DMS153 (cell line): ENCODE measurements around the gene LHFPL6.
A peak's percentile ranks its signal among the peaks of the same experiment; 100 is the strongest.

Source experiments
- DNase-seq: peaks from one replicate; lab custom pipeline; 2025; lab: John Stamatoyannopoulos, UW

Gene LHFPL6

GRCh38 chr13:39379667-39380655 lies 223.0 kb downstream of the LHFPL6 start:
- DNase-seq: no peak

GRCh38 chr13:39379118-39379517 lies 223.9 kb downstream of the LHFPL6 start:
- no peak for DNase-seq

GRCh38 chr13:39378306-39378705 lies 224.7 kb downstream of the LHFPL6 start:
- DNase-seq: no peak

- DNase-seq: no peak
These were observed 225.3 kb downstream of the LHFPL6 start for GRCh38 chr13:39377699-39378098.

- no peak for DNase-seq
These were observed 226.9 kb downstream of the LHFPL6 start for GRCh38 chr13:39376076-39376475.

GRCh38 chr13:39375601-39376000 lies 227.4 kb downstream of the LHFPL6 start:
- DNase-seq: no peak

- no peak for DNase-seq
These were observed 228.2 kb downstream of the LHFPL6 start for GRCh38 chr13:39374741-39375189.

- no peak for DNase-seq
These were observed 229.8 kb downstream of the LHFPL6 start for GRCh38 chr13:39373145-39373544.

- no peak for DNase-seq
These were observed 231.3 kb downstream of the LHFPL6 start for GRCh38 chr13:39371706-39372105.

- no peak for DNase-seq
These were observed 232.4 kb downstream of the LHFPL6 start for GRCh38 chr13:39370554-39370953.

GRCh38 chr13:39370048-39370447 lies 232.9 kb downstream of the LHFPL6 start:
- no peak for DNase-seq

- DNase-seq: no peak
These were observed 233.7 kb downstream of the LHFPL6 start for GRCh38 chr13:39369161-39369890.

- DNase-seq: no peak
These were observed 237.1 kb downstream of the LHFPL6 start for GRCh38 chr13:39365879-39366278.

GRCh38 chr13:39364947-39365468 lies 238.0 kb downstream of the LHFPL6 start:
- peak; percentile 85 for DNase-seq

GRCh38 chr13:39363382-39363772 lies 239.6 kb downstream of the LHFPL6 start:
- no peak for DNase-seq

GRCh38 chr13:39362652-39363381 lies 240.2 kb downstream of the LHFPL6 start:
- no peak for DNase-seq

GRCh38 chr13:39353988-39354387 lies 249.0 kb downstream of the LHFPL6 start:
- no peak for DNase-seq

GRCh38 chr13:39350461-39350881 lies 252.5 kb downstream of the LHFPL6 start:
- no peak for DNase-seq

GRCh38 chr13:39349391-39349960 lies 253.5 kb downstream of the LHFPL6 start:
- DNase-seq: no peak

- no peak for DNase-seq
These were observed 254.8 kb downstream of the LHFPL6 start for GRCh38 chr13:39347926-39348901.
